Stimulated activated CD8-positive, alpha-beta memory T cell treated with anti-CD3 and anti-CD28 coated beads, Interleukin-7, amount 100 ng/mL, for 1 hour (primary cell): Measurements from ENCODE around the gene RACGAP1.

Experiments
- DNase-seq, 2 donors: peaks; one replicate each; pipeline ENCODE4 v3.0.0-alpha.2; 2020; ENCODE audit warnings: low read depth in 2 of 2

Gene RACGAP1

GRCh38 chr12:49969027-49969426 is 56.3 kb downstream of the RACGAP1 start:
- DNase-seq: no peak

DNA sequence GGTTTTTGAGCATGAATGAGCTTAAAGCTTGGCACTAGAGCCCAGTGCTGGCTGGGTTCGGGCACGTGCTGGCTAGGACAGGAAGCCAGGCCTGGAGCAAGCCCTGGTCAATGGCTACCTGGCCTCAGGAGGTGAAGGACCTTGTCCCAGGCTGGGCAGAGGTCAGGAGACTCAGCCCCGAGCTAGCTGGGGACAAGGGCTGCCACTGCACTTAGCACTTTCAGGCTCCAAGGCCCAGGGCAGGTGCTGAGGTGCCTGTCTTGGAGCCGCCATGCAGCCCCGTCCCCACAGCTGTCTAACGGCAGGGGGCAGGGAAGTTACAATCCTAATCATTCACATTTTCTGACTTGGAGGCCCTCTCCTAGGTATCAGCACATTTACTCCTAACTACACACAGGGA is 56.8 kb downstream of the RACGAP1 start:
- DNase-seq: no peak

- no peak for DNase-seq
Measured at GRCh38 chr12:49967777-49968250, 57.5 kb downstream of the RACGAP1 start.

- peak; percentile 73 to 91 for DNase-seq
Measured at GRCh38 chr12:49967042-49967776, 58.1 kb downstream of the RACGAP1 start.

GRCh38 chr12:49966511-49967041 is 58.7 kb downstream of the RACGAP1 start:
- DNase-seq: no peak

DNA sequence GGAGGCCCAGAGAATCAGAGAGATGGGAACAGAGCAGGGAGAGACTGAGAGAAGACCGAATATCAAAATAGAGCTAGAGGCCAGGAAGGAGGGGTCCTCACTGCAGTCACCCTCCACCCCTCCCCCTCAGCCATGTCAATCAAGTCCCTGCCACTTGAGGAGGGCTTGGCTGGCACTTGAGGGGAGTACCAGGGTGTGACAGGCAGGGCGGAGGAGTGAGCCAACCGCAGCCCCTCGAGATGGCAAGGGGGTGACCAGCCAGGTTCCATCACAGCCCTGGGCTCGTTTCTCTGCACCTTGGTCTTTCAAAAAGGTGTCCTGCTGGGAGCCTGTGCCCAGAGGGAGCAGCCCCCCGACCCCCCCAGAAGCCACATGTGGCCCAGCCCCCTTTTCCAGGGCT is 59.5 kb downstream of the RACGAP1 start:
- no peak for DNase-seq

DNA sequence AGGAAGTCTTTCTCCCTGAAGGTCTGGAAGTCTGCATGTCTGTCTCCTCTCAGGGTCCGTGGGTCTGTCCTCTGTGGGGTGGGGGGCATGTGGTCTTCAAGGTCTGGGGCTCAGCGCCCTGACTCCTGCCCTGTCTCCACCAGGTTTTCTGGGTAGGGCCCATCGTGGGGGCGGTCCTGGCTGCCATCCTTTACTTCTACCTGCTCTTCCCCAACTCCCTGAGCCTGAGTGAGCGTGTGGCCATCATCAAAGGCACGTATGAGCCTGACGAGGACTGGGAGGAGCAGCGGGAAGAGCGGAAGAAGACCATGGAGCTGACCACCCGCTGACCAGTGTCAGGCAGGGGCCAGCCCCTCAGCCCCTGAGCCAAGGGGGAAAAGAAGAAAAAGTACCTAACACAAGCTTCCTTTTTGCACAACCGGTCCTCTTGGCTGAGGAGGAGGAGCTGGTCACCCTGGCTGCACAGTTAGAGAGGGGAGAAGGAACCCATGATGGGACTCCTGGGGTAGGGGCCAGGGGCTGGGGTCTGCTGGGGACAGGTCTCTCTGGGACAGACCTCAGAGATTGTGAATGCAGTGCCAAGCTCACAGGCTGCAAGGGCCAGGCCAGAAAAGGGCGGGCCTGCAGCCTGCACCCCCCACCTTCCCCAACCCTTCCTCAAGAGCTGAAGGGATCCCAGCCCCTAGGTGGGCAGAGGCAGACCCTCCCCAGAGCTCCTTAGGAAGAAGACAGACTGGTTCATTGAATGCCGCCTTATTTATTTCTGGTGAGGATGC is 60.3 kb downstream of the RACGAP1 start:
- no peak for DNase-seq

DNA sequence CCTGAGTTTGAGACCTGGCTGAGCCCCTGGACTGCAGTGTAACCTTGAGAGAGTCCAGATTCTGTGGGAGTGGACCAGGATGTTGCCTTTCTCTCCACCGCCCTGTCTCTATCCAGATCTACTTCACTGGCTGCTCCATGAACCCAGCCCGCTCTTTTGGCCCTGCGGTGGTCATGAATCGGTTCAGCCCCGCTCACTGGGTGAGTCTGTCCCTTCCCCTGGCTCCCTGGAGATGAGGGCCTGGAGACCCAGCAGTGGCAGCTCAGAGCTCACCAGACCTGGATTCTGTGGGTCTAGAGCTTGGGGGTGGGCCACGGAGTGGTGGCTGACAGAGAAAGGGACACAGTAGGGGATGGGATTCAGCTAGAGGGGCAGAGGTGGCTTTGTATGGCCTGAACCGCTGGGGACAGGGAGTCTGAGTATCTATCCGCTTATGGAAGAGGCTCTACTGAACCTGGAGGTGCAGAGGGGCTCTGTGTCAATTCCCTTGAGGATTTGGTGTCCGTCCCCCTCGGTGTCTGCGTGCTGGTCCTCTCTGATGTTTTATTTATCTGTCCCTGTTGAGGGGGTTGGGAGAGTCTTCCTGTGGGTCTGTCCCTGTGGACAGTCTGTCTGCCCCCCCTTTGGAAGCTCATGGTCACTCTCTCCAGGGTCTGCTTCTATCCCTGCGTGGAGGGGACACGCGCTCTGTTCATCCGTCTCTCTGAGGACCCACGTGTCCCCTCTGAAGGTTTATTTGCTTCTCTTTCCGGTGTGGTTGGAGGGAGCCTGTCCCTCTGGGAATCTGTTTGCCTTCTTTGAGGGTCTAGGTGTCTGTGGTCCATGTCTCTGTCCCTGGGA is 61.1 kb downstream of the RACGAP1 start:
- DNase-seq: no peak

GRCh38 chr12:49962861-49963765 is 62.2 kb downstream of the RACGAP1 start:
- DNase-seq: no peak

GRCh38 chr12:49961993-49962764 is 63.1 kb downstream of the RACGAP1 start:
- DNase-seq: no peak

GRCh38 chr12:49961111-49961922 is 64.0 kb downstream of the RACGAP1 start, which contains the start of gene AQP5:
AQP5 (plus strand) TSS chr12:49961872; CDS start chr12:49962018, 146 bp downstream.
- no peak for DNase-seq

GRCh38 chr12:49960474-49961110 is 64.7 kb downstream of the RACGAP1 start:
- no peak for DNase-seq

GRCh38 chr12:49959685-49960473 is 65.4 kb downstream of the RACGAP1 start:
- no peak for DNase-seq

DNA sequence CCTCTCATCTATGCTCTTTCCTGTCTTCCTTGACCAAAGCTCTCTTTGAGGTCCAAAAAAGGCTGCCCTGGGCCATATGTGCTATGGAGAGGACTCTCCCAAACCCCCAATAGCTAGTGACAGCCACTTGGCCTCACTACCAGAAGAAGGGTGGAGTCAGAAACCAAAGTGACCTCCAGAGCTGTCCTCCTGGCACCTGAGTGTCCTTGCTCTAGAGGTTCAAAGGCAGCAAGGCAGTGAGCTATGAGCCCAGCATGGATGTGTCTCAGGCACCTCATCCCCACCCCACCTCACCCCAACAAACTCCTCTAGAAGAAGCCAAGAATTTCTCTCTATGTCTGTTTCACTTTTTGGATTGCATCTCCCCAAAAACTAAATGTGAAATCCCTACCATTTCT is 67.7 kb downstream of the RACGAP1 start:
- DNase-seq: no peak

DNA sequence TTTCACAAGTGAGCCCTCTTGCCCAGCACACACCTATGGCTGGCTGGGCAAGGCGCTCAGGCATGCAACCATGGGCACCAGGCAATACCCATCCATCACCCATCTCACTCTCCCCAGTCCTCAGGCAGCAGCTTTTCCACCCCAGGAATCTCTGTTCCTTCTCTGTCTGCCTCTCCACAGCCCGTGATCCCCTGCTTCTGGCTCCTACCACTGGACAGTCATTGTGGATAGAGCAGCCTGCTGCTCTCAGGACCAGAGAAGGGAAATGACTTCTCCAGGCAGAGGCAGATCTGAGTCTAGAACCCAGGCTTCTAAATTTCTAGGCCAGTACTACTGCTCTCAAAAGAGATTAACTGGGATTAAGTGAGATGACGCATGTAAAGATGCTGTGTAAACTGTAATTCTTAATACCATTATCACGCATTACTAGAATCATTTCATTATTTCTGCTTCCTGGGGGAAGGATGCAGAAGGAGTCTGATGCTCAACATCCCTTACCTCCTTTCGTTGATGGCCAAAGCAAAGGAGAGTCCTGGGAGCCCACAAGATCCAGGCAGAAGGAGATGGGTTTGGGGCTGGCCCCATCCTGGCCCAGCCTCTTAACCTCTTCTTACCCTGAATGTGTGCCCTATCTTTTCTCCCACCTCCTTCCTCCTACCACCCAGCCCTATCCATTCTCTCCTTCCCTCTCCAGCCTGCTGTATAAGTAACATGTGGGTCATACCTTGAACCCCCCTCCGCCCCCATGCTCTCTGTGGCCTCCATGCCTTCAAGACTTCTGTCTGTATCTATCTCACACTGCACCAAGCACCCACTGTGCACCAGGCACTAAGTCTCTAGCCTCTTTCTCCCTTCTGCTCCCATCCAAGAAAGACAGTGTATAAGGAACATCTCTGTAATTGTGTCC is 68.4 kb downstream of the RACGAP1 start:
- DNase-seq: no peak

DNA sequence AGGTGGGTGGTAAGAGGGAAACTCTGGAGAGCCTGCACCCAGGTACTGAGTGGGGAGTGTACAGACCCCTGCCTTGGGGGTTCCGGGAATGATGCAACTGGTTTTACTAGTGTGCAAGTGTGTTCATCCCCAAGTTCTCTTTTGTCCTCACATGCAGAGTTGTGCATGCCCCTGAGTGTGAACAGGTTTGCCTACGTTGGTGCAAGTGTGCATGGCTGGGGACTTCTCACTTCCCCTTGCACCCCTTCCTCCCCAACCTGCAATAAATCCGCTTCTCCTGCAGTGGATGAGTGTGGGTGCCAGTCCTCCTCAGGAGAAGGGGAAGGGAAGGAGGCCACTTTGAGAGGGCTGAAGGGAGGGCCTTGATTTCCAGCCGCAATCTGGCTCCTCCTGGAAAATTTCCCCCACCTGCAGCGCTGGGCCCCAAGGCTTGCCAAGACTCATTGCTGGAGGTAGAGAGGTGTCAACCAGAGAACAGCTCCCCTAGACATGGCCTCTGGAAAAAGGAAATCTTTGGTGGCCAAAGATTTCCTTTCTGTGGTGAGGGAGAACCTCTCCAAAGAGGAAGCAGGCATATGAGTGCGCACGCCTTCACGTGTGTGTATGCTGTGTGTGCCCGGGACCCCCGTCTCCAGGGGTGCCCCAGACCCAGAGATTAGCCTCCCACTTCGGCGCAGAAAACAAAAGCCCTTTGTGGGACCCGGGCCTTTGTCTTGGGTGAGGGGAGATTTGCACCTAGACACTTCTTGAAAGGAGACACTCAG is 69.2 kb downstream of the RACGAP1 start:
- DNase-seq: no peak
